VCaP (cell line): ENCODE data around the gene FN3KRP.

Source experiments
- H3K27ac ChIP-seq: fragments of 450-650 bp; 2 replicates; pipeline ENCODE4 v1.5.1; 2017
- TF ChIP-seq, protein P1 (sequence below): fragments of 450-650 bp; conservative IDR thresholded peaks from 2 replicates; pipeline ENCODE4 v1.5.1; 2017; ENCODE audit warnings: mild to moderate bottlenecking, moderate library complexity

The FN3KRP gene

GRCh38 chr17:82703935-82704865 is 12.3 kb upstream of the FN3KRP start:
- TF ChIP-seq, protein P1, sequence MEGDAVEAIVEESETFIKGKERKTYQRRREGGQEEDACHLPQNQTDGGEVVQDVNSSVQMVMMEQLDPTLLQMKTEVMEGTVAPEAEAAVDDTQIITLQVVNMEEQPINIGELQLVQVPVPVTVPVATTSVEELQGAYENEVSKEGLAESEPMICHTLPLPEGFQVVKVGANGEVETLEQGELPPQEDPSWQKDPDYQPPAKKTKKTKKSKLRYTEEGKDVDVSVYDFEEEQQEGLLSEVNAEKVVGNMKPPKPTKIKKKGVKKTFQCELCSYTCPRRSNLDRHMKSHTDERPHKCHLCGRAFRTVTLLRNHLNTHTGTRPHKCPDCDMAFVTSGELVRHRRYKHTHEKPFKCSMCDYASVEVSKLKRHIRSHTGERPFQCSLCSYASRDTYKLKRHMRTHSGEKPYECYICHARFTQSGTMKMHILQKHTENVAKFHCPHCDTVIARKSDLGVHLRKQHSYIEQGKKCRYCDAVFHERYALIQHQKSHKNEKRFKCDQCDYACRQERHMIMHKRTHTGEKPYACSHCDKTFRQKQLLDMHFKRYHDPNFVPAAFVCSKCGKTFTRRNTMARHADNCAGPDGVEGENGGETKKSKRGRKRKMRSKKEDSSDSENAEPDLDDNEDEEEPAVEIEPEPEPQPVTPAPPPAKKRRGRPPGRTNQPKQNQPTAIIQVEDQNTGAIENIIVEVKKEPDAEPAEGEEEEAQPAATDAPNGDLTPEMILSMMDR = no peak
- H3K27ac ChIP-seq = no peak overlapping the region

DNA sequence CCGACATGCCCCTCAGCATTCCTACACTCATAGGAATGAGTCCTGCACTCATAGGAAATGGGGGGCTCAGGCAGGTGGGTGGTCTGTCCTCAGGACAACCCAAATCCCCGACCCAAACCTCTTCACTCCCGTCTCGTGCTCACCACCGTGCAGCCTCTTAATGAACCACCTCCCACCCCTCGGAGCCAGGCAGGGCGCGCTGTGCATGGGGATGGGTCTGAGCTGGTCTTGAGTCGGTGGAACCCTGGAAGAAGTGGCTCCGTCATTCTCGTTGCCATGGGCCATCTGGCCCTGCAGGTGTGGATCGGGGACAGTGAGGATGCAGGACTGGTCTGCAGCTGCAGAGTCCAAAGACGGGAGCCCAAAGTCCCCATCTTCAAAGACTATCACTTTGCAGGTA is 11.6 kb upstream of the FN3KRP start:
- no peak overlapping the region for H3K27ac ChIP-seq
- TF ChIP-seq, protein P1 = no peak

- H3K27ac ChIP-seq = no peak overlapping the region
- TF ChIP-seq, protein P1 = no peak
These were observed 10.8 kb upstream of the FN3KRP start for GRCh38 chr17:82705756-82706155.

- no peak overlapping the region for H3K27ac ChIP-seq
- TF ChIP-seq, protein P1 = no peak
These were observed 7.4 kb upstream of the FN3KRP start for GRCh38 chr17:82709024-82709675.

- TF ChIP-seq, protein P1 = no peak
- H3K27ac ChIP-seq = no peak overlapping the region
These were observed 6.6 kb upstream of the FN3KRP start for GRCh38 chr17:82709676-82710498.

DNA sequence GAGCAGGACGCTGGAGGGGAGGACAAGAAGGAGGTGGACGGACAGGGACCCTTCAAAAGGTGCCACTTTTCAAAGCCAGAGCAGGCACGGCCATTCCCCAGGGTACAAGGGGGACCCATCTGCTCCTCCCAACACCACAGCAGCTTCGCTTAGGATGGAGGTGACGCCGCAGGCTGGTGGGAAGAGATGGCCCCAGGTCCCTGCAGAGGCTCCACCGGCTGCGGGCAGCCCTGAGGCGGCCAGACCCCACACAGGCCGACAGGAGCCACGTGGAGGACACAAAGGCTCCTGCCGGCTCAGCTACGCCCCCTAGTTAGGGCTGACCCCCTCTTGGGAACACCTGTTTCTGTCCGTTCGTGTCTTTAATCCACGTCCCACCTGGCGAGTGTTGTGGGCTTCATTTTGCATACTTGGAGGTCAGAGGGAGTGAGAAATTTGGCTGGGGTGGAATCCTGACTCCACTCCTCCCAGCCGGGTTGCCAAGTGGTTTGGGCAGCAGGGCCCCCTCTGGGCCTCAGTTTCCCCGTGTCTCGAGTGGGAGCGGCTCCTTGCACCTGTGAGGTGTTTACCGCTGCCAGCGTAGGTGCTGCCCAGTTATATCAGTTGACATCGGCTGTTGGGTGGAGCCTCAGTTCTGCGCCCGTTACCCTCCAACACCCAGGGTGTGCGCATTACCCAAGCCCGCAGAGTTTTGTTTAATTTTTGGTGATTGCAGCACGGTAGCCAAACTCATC is 5.8 kb upstream of the FN3KRP start:
- TF ChIP-seq, protein P1 = no peak
- H3K27ac ChIP-seq = no peak overlapping the region
